ENCODE data around the gene MARCHF10.

Gene MARCHF10

GRCh38 chr17:62676952-62677596 lies 131.0 kb downstream of the MARCHF10 start:
- no peak for DNase-seq (ENCODE audit: low read depth in 2 of 2)

DNA sequence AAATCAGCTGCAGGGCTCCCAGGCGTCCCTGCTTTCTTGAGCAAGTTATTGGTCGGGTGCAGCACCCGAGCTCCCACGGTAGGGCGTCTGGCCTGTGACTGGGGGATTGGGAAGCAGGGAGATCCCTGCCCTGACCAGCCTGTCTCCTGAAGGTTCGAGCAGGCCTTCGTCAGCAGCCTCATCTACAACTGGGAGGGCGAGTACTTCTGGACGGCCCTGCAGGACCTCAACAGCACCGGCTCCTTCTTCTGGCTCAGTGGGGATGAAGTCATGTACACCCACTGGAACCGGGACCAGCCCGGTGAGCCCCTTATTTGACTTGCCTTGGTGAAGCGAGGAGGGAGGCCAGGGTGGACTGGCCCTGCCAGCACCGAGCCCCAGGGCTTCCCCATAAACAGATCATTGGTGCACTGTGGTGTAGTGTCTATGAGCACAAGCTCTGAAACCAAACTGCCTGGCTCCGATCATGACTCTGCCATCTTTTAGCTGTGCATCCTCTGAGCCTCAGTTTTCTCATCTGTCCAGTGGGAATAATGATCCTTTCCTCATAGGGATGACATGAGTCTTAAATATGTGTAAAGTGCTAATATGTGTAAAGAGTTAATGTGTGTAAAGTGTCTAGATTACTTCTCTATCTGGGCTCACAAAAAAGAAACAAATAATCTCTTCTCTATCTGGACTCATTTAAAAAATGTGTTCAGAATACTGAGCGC lies 131.7 kb downstream of the MARCHF10 start:
- DNase-seq (ENCODE audit: low read depth in 2 of 2): no peak

DNA sequence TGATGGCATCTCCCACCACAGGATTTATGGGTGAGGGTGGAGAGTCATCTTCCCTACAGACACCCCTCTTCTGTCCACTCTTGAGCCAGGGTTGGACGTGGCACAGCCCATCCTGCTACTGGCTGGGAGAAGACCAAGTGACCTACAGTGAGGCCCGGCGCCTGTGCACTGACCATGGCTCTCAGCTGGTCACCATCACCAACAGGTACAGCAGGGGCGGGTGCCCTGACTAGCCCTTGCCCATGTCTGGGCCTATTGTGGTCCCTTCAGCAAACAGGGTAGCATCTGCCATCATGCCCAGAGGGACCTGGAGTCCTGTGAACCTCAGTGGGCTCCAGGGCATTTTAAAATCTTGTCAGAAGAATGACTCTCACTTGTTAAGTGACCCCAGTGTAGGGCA lies 132.4 kb downstream of the MARCHF10 start:
- no peak for DNase-seq (ENCODE audit: low read depth in 2 of 2)

GRCh38 chr17:62675260-62675659 lies 132.9 kb downstream of the MARCHF10 start:
- no peak for DNase-seq (ENCODE audit: low read depth in 2 of 2)

GRCh38 chr17:62674841-62675240 lies 133.3 kb downstream of the MARCHF10 start:
- DNase-seq (ENCODE audit: low read depth in 2 of 2): no peak

DNA sequence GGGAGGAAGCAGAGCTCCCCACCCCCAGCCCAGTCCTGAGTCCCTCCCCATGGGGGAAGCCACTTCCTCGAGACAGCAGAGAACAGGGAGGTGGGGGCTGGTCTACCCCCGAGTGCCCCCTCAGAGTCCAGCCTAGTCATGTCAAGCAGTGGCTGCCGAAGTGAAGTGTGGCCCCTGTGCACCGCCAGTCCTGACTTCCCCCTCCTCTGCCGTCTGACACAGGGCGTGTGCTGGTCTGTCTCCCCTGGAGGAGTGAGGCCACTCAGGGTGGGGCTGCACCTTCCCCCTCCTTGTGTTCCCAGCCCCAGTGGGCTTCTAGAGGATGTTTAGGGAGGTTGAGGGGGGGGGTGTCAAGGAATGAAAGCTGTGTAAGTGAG lies 133.8 kb downstream of the MARCHF10 start:
- no peak for DNase-seq (ENCODE audit: low read depth in 2 of 2)

DNA sequence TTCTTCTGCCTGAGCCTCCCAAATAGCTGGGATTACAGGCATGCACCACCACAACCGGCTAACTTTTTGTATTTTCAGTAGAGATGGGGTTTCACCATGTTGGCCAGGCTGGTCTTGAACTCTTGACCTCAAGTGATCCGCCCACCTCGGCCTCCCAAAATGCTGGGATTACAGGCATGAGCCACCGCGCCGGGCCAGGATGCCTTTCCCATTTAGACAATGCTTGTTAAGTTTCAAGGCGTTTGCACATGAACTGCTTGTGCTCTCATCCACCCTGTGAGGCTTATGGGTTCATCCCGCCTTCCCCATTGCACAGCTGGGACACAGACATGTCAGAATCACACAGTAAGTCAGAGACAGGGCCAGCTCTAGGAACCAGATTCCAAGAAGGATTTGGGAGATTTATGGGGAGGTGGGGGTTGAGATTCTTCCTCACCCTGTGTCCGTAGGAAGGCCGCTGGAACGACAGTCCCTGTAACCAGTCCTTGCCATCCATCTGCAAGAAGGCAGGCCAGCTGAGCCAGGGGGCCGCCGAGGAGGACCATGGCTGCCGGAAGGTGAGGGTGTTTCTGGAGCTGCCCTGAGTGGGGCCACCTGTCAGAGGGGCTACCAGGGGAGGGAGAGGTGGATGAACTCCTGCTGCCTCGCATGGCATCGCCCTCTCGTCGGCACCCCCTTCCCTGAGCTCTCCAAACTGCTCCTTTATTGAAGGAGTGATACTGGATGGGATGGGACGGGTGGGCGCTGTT lies 134.3 kb downstream of the MARCHF10 start:
- no peak for DNase-seq (ENCODE audit: low read depth in 2 of 2)

- DNase-seq (ENCODE audit: low read depth in 2 of 2): no peak
Measured at GRCh38 chr17:62672957-62673356, 135.2 kb downstream of the MARCHF10 start.

DNA sequence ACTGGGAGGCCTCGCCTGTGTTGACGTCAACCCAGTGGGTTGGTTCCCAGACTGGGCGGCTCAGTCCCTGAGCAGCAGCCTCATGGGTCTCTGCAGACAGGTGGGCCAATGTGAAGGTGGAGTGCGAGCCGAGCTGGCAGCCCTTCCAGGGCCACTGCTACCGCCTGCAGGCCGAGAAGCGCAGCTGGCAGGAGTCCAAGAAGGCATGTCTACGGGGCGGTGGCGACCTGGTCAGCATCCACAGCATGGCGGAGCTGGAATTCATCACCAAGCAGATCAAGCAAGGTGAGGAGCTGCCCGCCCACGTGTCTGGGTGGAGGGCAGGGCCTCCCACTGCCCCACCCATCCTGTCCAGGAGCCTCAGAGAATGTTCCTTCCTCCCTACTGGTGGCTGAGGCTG lies 136.6 kb downstream of the MARCHF10 start:
- DNase-seq (ENCODE audit: low read depth in 2 of 2): no peak

DNA sequence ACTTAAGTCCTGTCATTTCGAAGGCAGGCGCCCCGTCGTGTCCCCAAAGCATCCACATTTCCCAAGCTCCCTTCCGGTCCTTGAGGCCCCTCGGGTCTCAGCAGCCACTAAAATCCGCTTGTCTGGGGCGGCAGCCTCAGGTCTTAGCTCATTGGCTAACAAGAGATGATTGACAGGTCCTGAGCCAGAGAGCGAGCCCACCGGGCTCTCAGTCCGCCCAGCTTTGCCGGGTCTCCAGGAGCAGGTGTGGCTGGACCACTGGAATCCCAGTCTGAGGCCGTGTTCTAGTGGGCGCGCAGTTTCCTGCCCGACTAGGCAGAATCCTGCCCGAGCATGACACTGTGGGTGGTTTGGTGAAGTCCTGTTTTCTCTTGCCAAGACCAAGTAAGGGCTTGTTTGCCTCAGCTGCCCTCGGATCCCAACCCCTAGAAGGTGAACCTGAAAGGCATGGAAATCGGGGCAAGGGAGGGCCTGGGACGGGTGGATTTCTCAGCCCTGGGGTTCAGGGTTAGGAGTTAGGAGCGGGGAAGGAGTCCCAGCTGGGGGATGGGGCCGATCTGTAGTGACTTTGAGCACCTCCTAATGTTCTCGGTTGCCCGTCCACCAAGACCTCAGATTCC lies 137.8 kb downstream of the MARCHF10 start:
- no peak for DNase-seq (ENCODE audit: low read depth in 2 of 2)

DNA sequence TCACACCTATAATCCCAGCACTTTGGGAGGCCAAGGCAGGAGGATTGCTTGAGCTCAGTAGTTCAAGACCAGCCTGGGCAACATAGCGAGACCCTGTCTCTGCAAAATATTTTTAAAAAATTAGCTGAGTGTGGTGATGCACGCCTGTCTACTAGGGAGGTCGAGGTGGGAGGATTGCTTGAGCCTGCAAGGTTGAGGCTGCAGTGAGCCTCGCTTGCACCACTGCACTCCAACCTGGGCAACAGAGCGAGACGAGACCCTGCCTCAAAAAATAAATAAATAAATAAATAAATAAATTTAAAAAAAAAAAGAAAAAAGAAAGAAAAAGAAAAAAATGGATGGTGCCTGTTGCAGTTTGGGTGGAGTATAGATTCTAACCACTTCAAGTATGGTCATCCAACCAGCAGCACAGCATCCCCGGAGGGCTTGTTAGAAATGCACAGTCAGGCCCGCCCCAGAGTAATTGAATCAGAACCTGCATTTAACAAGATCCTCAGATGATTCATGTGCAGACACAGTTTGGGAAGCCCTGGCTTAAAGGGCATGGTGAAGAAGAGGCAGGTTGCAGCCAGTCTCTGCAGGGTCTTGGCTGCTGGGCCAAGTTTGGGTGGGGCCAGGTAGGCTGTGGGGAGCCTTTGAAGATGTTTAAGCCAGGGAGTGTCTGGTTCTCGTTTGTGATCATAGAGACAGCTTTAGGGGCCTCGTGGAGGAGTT lies 139.9 kb downstream of the MARCHF10 start:
- DNase-seq (ENCODE audit: low read depth in 2 of 2): no peak

GRCh38 chr17:62666801-62667591 lies 141.1 kb downstream of the MARCHF10 start:
- no peak for DNase-seq (ENCODE audit: low read depth in 2 of 2)

GRCh38 chr17:62666061-62666800 lies 141.9 kb downstream of the MARCHF10 start:
- no peak for DNase-seq (ENCODE audit: low read depth in 2 of 2)

DNA sequence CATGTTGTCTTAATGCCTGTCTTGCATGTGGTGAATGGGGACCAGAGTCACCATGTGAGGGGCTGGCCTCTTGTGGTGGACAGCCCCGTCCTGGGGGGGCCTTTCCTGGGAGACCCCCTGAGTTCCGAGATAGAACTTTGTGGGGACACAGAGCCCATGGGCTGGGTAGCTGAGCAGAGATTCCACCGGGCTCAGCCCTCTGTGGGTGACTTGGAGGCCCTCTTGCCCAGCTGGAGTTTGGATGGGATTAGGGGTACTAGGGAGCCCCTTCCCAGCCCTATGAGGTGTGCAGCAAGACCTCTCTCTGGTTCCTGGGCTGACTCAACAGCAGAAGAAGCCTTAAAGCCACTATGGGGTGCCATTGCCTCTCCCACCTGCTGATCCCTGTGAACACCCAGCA lies 142.5 kb downstream of the MARCHF10 start:
- no peak for DNase-seq (ENCODE audit: low read depth in 2 of 2)

GRCh38 chr17:62664336-62665120 lies 143.6 kb downstream of the MARCHF10 start:
- no peak for DNase-seq (ENCODE audit: low read depth in 2 of 2)

DNA sequence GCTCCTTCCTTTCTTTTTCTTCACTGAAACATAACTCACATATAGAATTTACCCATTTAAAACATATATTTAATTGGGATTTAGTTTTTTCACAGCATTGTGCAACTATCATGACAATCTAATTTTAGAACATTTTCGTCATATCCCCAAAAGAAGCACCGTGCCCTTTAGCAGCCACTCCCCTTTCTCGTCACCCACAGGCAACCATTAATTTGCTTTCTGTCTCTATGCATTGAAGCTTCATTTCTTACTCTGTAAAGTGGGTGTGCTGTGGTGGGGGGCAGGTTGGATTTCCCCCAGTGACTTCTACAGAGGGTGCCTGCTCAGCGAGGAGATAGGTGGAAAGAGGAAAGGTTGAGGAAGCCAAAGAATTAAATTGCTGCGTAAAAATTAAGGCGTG lies 144.8 kb downstream of the MARCHF10 start:
- DNase-seq (ENCODE audit: low read depth in 2 of 2): no peak

- DNase-seq (ENCODE audit: low read depth in 2 of 2): no peak
Measured at GRCh38 chr17:62662855-62663254, 145.3 kb downstream of the MARCHF10 start.

DNA sequence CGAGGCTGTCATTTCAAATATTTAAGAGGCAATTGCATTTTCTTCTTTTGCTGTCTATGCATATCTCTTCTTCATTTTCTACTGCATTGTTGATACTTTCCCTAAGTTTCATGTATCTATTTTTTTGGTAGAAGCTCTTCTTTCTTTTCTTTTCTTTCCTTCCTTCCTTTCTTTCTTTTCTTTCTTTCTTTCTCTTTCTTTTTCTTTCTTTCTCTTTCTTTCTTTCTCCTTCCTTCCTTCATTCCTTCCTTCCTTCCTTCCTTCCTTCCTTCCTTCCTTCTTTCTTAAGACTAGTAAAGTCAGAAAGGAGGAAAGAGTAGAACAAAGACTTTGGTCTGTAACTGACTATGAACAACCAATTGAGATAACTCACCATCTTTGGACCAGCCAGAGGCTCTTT lies 146.8 kb downstream of the MARCHF10 start:
- DNase-seq (ENCODE audit: low read depth in 2 of 2): no peak

- no peak for DNase-seq (ENCODE audit: low read depth in 2 of 2)
Measured at GRCh38 chr17:62660629-62661118, 147.4 kb downstream of the MARCHF10 start.
